GM10266 (cell line): ENCODE data around the gene FER.
"Not testable (repeated sequence)": the region's sequence is repeated elsewhere in the genome, so short reads cannot be mapped to it uniquely, and the experiment has no call there.

ENCODE experiments used
- DNase-seq: peaks from one replicate; pipeline ENCODE4 v3.0.0; 2012; ENCODE audit errors: extremely low spot score
- TF ChIP-seq, protein P1 (sequence below): IDR thresholded peaks from 2 replicates; pipeline ENCODE4 v1.5.1; 2012; ENCODE audit warnings: mild to moderate bottlenecking, low read depth; ENCODE audit not compliant: control insufficient read depth, insufficient read depth; ENCODE audit errors: missing control alignments

Gene FER

DNA sequence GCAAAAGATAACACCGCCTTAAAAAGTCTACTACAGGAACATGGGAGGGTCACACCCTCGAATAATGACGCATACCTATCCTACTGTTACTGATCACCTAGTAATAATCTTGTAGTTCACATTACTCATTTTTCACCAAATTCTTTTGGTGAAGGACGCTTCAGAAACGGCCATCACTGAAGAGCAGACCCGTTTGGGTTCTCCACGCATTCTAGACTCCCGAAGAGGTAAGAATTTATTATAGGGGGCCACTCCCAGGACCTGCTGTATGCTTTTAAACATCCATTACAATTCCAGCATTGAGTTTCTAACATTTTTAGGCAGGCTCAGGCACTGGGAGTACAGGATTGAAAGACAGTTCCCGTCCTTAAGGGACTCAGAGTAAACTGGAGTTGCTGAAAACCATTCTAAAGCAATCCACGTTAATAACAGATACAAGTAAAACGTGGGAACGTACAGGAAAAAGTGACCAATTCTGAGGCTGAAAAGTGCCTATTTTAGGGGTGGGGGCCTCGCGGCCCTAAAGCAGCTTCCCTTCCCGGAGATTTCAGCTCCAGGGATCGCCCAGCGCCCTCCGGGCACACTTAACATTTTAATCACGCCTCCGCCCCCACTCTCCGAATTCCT, at the start of gene FER:
FER (plus strand) TSS at position 124 of the 627 bp plus-strand sequence. CDS start 50,286 bp downstream, outside the sequence.
- TF ChIP-seq, protein P1, sequence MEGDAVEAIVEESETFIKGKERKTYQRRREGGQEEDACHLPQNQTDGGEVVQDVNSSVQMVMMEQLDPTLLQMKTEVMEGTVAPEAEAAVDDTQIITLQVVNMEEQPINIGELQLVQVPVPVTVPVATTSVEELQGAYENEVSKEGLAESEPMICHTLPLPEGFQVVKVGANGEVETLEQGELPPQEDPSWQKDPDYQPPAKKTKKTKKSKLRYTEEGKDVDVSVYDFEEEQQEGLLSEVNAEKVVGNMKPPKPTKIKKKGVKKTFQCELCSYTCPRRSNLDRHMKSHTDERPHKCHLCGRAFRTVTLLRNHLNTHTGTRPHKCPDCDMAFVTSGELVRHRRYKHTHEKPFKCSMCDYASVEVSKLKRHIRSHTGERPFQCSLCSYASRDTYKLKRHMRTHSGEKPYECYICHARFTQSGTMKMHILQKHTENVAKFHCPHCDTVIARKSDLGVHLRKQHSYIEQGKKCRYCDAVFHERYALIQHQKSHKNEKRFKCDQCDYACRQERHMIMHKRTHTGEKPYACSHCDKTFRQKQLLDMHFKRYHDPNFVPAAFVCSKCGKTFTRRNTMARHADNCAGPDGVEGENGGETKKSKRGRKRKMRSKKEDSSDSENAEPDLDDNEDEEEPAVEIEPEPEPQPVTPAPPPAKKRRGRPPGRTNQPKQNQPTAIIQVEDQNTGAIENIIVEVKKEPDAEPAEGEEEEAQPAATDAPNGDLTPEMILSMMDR, result no peak
- peak; percentile 64 for DNase-seq

DNA sequence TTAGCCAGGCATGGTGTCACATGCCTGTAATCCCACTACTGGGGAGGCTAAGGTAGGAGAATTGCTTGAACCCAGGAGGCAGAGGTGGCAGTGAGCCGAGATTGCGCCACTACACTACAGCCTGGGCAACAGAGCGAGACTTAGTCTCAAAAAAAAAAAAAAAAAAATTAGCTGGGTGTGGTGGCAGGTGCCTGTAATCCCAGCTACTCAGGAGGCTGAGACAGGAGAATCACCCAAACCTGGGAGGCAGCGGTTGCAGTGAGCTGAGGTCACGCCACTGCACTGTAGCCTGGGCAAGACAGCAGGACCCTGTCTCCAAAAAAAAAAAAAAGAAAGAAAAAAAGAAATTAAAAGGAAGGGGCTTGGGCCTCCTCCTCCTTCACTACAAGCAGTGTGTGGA, 47.3 kb upstream of the FER start:
- not testable (repeated sequence) for DNase-seq

DNA sequence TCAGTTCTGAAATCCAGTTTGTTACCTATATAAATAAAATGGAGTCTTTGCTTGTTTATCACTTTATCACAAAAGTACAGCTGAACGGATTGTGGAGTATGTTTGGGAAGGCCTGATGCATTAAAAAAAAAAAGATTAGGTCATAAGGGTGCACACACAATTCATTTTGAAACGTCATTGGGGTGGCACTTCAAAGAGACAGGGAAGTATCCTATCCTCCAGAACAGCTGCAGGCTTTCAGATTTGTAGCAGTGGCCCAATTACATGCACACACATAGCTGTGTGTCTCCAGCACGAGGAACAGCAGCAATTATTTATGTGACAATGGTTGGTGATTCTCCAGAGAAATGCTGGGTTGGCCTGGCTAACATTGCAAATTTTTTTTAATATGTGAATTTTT, 46.8 kb upstream of the FER start:
- DNase-seq, result no peak
- TF ChIP-seq, protein P1, result no peak

DNA sequence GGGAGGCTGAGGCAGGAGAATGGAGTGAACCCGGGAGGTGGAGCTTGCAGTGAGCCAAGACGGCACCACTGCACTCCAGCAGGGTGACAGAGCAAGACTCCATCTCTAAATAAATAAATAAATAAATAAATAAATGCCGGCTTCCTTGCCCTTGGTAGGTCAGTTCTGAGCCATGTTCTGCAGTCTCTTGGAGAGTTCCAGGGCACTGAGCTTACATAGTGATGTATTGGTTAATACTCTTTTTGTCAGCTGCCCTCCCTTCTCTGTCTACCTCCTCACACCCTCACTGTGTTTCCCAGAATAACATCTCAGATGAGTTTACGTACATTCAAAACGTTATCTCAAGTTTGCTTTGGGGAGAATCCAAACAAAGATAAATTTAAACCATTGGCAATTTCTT, 45.2 kb upstream of the FER start:
- DNase-seq, result no peak
- TF ChIP-seq, protein P1, result no peak

DNA sequence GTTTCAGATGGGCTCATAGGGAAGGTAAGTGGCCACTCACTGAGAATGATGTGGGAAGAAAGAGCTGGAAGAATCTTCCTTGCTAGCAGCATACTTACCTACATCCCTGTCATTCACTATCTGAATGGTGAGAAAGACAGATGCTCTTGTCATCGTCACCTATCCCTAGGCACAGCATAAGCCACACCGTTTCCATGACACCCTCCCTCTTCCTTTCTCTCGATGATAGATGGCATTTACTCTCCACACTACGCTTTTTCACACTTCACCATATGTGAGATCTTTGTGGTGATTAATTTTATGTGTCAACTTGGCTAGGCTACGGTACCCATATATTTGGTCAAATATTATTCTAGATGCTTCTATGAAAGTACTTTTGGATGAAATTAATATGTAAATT, 44.4 kb upstream of the FER start:
- no peak for DNase-seq
- TF ChIP-seq, protein P1, result no peak

DNA sequence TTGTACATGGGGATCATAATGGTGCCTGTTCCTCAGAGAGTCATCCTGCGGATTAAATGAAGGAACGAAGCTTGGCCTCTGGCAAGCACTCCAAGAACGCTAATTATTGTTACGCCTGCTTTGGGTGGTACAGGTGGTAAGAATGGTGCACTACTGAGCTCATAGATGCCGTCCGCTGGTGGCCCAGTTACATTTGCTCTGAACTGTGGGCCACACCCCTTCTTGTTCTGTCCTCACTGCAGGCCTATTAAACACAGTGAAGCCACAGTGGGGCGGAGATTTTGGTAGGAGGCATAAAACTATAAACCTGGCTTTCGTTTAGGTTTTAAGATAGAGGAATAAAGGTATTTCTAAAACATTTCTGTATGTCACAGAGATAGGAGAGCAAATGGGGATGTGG, 40.6 kb upstream of the FER start:
- TF ChIP-seq, protein P1, result no peak
- DNase-seq, result no peak

DNA sequence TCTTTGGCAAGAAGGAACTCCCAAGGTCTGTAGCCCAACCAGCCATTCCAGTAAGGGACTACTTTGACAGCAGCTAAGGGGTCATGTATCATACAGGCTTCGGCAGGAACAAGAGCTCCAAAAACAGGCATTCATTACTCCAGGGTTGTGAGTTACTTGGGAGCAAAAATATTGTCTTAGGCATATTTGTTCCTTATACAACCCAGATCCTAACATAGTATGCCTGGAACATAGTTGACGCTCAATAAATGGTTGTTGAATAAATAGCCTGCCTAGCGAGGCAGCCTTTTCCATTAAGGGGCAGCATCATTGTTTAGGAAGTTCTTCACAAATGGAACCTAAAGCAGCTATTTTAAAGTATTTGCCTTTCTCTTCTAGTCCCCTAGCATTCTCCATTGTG, 35.8 kb upstream of the FER start:
- TF ChIP-seq, protein P1, result no peak
- no peak for DNase-seq

DNA sequence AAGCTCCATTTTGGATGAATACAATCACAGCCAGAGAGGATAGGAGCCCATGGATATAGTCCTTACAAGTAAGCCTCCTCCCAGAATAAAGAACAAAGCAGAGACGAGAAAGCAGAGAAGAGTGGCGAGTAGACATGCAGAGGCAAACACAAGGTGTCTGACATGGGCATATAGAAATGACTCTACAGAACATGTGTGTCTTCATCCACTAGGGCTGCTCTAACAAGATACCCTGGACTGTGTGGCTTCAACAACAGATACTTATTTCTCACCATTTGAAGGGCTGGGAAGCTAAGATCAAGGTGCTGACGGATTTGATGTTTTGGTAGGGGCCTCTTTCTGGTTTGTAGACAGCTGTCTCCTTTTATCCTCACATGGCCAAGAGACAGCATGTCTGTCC, 32.3 kb upstream of the FER start:
- DNase-seq, result no peak
- TF ChIP-seq, protein P1, result no peak
